Measurements from ENCODE around the gene TMEM132C.

GRCh38 chr12:128644664-128645296 is 377.8 kb downstream of the TMEM132C start:
- no peak for TF ChIP-seq SMARCE1 (IDR thresholded peaks at IDR 0.05; ENCODE audit: borderline replicate concordance)
- no peak for TF ChIP-seq ZNF709 (CRISPR knock-in tag; IDR thresholded peaks at IDR 0.05)
- no peak for TF ChIP-seq TCF7 (IDR thresholded peaks at IDR 0.05; ENCODE audit: low read depth)
- no peak for TF ChIP-seq PTBP1 (IDR thresholded peaks at IDR 0.05; ENCODE audit: low read depth, low read length, poor library complexity, severe bottlenecking)
- TF ChIP-seq IKZF1 (IDR thresholded peaks at IDR 0.05), result no peak
- no peak for TF ChIP-seq CEBPB (IDR thresholded peaks at IDR 0.05; ENCODE audit: borderline replicate concordance, low read depth, low read length)
- no peak for TF ChIP-seq POLR2AphosphoS5 (IDR thresholded peaks at IDR 0.05; ENCODE audit: low read depth, low read length)
- TF ChIP-seq GTF2F1 (IDR thresholded peaks at IDR 0.05; ENCODE audit: low read length), result no peak
- TF ChIP-seq CTCF (CRISPR knock-in tag; IDR thresholded peaks at IDR 0.05), result peak; percentile 75
